GM19397 (cell line): ENCODE data around the gene LMAN2L.

Source experiments
- ATAC-seq: cut with Tn5 transposase; IDR thresholded peaks from one replicate; pipeline ENCODE4 v1.9.1; 2021; ENCODE audit warnings: mild to moderate bottlenecking, moderate library complexity; ENCODE audit not compliant: unreplicated experiment

LMAN2L gene

GRCh38 chr2:96715658-96716057 lies 24.2 kb downstream of the LMAN2L start:
- no peak for ATAC-seq

- no peak for ATAC-seq
Observed at GRCh38 chr2:96710985-96711384, 28.9 kb downstream of the LMAN2L start.

DNA sequence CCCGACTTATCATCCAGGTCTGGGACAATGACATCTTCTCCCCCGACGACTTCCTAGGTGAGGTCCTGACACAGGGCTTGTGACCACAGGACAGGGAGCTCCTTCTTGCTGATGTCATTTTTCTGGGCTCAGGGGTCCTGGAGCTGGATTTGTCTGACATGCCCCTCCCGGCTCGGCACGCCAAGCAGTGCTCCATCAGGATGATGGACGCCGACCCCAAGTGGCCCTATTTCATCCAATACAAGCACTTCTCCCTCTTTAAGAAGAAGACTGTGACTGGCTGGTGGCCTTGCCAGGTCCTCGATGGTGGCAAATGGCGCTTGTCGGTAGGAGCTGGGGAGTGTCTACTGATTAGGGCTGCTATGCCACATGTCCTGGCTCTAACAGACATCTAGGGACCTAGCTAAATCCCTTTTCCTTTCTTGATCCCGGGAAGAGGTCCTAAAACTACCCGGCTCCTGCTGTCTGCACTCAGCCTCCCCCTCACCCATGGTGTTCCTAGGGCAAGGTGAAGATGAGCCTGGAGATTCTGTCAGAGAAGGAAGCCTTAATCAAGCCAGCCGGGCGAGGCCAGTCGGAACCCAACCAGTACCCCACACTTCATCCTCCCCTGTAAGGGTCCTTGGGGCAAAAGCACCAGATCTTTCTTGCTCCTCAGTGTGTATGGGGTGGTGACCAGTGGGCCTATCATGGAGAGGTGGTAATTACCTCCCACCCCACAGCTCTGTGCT lies 36.7 kb downstream of the LMAN2L start:
- no peak for ATAC-seq

GRCh38 chr2:96702098-96702785 lies 37.6 kb downstream of the LMAN2L start:
- ATAC-seq = no peak

GRCh38 chr2:96701636-96702035 lies 38.2 kb downstream of the LMAN2L start:
- ATAC-seq = no peak

DNA sequence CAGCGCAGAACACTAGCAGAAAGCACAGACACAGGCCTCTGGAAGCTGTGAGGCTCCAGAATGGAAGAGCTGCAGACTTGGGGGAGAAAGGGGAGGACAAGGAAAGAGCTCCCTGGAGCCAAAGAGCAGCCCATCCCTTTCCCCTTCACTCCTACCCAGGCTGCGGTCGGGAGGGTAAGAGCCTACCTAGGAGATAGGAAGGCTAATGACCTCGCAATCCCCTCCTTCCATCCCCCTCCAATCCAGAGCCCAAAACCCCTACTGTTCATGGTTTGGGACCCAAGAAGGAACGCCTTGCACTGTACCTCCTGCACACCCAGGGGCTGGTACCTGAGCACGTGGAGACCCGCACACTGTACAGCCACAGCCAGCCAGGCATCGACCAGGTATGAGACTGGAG lies 39.8 kb downstream of the LMAN2L start:
- ATAC-seq = no peak

- ATAC-seq = no peak
Observed at GRCh38 chr2:96699621-96700020, 40.2 kb downstream of the LMAN2L start.

DNA sequence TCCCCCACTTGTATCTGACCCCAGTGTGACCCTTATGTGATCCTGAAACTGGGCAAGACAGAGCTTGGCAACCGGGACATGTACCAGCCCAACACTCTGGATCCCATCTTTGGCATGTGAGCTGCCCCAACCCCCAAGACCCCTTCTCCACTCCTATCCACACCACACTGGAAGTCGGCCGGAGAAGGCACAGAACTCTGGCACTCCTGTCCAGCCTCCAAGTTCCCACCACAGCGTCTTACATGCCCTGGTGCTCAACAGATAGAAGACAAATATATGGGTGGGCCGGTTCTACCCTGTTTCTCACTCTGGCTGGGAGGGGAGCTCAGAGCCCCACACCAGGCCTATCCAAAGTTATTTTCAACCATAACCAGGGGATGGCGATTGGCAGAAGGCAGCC lies 40.8 kb downstream of the LMAN2L start:
- no peak for ATAC-seq

DNA sequence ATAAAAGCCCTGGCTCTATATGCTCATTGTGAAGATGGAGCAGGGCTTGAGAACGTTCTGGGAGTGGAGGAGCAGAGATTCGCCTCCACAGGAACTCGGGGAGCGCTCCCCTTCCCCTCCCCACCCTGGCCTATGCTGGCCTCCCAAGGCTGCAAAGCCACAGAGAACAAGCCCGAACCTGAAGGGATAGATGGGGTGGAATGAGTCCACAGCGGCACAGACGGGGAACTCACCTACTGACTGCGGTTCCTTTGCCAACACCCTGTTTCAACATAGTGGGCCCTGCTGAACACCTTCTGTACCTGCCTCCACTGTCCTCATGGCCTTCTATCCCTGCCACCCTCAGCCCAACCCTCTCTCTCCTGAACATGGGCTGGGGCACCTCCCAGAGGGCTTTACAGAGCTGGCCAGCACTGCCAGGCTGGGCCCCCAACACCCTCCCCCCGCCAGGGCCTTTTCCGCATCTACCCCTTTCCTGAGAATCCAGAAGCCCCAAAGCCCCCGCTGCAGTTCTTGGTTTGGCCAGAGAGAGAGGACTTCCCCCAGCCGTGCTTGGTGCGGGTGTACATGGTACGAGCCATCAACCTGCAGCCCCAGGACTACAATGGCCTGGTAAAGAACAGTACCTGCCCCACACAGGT lies 41.5 kb downstream of the LMAN2L start:
- ATAC-seq = no peak

DNA sequence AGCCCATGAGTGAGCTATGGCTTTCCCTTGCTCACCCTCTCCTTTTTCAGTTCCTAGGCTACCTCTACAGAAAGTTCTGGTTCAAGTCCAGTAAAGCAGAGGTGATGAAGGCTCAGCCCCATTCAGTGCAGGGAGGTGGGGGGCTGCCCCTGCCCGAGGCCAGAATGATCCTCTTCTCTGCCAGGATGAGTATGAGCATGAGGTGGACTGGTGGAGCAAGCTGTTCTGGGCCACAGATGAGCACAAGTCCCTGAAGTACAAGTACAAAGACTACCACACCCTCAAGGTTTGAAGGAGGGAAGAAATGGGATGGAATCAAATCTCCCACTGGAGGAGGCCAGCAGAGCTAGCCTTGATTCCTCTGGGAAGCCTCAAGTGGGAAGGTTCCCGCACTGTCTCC lies 42.4 kb downstream of the LMAN2L start:
- ATAC-seq = no peak

GRCh38 chr2:96695602-96696001 lies 44.3 kb downstream of the LMAN2L start:
- no peak for ATAC-seq

DNA sequence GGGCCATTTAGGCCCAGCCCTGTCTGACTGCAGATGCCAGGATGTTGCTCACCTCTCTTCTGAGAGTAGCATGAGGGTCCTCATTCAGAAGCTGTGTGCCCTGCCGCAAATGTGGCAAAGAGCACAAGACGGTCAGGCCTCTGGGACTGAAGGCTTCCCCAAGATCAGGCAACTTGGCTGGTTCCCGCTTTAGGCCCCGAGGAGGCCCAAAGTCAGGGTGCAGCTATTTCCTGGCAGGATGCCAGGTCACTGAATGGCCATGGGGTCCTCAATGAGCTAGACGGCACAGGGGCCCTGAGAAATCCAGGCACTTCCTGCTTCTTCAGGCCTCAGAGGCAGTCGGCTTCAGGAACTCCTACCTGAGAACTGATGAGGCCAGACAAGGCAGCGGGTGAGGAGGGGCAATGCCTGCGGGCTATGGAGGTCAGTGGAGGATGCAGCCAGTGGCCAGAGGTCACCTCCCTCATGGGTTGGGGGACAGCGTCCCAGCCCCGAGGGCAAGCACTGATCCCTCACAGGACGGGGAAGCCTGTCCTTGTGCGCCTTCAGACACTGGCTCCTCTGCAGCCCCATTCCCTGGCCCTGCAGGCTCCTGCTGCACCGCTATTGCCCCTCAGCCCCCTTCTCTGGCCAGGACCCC lies 44.9 kb downstream of the LMAN2L start:
- no peak for ATAC-seq

DNA sequence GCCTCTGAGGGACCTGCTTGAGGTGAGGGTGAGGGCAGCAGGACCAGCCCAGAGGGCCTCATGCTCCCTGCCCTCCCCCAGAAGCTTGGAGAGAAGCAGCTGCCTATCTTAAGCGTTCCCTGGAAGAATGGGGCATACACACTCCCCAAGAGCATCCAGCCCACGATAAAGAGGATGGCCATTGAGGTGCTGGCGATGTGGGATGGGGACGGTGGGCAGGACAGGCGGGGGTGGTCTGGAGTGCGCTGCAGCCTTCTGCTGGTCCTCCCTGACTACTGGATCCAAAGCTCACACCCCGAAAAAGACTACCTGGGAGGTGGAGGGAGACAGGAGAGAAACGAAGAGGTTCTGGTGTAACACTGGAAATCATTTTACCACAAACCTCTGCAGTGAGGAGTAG lies 45.6 kb downstream of the LMAN2L start:
- no peak for ATAC-seq

DNA sequence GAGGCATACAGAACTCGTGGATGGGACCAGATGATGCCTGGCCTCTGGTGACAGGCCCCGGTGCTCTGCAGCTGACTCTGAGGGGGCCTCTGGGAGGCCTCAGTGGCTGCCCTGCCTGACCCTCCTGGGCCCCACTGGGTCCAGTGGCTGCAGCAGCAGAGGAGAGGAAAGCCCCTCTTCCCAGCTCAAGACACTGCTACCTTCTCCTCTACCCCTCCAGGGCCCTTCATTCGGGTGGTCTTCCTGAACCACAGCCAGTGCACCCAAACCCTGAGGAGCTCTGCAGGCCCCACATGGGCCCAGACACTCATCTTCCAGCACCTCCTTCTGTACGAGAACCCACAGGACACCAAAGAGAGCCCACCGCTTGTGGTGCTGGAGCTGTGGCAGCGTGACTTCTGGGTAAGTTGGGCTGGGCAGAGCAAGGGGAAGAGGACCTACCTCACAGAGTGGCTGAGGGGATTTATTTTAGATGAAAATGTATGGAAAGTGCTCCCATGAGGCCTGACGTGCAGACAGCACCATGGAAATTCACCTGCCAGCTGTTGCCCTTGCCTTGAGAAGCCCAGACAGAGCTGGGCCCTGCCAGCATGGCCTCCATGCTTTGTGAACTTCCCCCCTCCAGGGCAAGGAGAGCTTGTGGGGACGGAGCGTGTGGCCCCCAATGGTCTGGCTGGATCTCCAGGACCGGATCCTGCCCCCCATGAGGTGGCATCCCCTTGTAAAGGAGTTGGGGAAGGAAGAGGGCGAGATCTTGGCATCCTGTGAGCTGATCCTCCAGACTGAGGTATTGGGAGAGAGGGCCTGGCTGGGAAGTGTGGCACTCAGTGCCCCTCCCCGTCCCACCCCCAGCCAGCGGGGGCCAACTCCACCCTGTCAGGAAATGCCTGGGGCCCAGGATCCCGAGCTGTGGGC lies 46.3 kb downstream of the LMAN2L start:
- ATAC-seq = no peak

DNA sequence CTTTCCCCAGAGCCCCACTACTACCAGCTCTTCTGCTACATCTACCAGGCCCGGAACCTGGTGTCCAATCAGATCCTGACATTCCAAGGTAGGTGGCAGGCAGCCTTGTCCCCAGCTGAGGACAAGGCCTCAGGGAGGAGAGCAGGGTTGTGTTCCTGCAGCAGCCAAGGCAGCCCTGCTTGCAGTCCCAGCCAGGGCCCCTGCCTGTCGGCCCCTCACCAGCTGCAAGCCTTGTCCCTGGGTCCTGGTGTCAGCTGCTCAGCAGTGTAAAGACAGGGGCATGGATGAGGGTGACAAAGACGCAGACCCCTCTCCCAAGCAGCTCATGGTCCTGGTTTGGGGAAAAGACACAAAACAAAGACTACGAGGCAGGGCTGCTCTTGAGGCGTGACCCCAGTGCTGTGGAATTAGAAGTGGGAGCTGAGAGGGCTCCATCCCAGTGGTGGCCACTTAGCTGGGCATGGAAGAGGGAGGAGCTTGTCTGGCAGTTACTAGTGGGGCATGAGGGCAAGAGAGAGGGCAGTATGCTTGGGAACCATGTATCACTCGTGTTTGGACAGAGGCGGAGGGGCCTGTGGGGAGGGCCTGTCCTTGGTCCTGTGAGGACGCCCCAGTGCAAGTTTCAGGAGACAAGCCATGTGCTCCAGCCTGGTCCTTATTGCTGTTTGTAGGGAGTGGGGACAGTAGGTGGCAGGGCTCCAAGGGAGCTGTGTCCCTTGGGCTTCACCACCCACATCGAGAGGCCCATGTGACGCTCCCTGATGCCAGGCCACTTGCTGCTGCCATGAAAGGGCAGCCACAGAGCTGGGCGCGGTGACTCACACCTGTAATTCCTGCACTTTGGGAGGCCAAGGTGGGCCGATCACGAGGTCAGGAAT lies 47.5 kb downstream of the LMAN2L start:
- ATAC-seq = no peak

GRCh38 chr2:96691022-96691612 lies 48.7 kb downstream of the LMAN2L start:
- no peak for ATAC-seq

DNA sequence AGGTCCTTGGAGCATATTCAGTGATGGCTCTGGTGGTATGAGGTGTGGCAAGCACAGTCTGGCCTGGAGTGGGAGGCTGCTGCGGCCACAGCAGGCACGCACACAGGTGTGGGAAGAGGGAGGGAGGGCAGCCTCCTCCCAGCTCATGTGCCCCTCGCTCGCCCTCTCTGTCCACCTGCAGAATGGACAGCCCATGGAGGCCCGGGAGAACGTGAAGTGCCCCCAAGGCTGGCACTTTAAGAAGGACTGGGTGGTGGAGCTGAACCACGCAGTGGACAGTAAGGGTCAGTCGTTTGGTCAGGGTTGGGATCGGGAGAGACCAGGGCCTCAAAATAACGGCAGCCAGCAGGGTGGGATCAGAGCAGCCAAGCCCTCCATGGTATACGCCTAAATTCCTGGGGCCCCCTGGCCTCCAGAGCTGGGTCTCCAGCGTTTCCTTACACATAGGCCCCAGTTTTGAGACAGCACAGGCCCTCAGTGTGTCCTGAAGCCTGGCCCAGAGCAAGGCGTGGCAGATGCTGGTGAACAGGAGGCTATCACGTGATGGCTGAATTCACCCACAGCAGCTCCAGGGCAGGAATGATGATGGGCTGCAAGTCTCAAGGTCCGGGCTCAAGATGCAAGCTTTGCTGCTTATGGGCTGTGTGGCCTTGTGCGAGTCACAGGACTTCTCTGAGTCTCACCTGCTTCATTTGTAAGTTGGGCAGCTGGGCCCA lies 49.4 kb downstream of the LMAN2L start:
- ATAC-seq = no peak

- no peak for ATAC-seq
Observed at GRCh38 chr2:96689431-96689991, 50.4 kb downstream of the LMAN2L start.
